K562 (cell line): ENCODE data around the gene SLC29A3. TPM values are rescaled to one million over a fixed set of nuclear protein-coding genes. Genes with fewer than 3 reads are reported as not detected.

Experiments used
- ATAC-seq: fragments of 200-7000 bp; cut with Tn5 transposase; 3 replicates; pipeline ENCODE4 v1.9.1; 2020; ENCODE audit warnings: moderate library complexity
- BruUV-seq: library from RNA; stranded (reverse); fragments of 400-500 nt; replicated peaks from 2 replicates; lab custom pipeline; 2021; lab: Mats Ljungman, UMichigan
- CTCF ChIA-PET: fragments of 300-600 bp; formaldehyde crosslinking; extraction: SDS; loops from one replicate; lab custom pipeline; 2021; ENCODE audit warnings: low intra/inter-chr PET ratio; lab: Yijun Ruan, JAX
- POLR2A ChIA-PET: fragments of 300-600, 350-650 bp; sonication (Branson Sonifier 250); formaldehyde crosslinking; extraction: SDS; loops from one replicate; lab custom pipeline; 2021; ENCODE audit warnings: antibody characterized with exemption, inconsistent platforms; lab: Yijun Ruan, JAX
- DNase-seq, 4 experiments: peaks; one replicate each; pipeline versions ENCODE4 v3.0.0 to v3.0.0-alpha.2; 2011 to 2018; ENCODE audit warnings: low spot score in 3 of 4, mixed read lengths in 3 of 4; ENCODE audit errors: extremely low read depth in 1 of 4
- FAIRE-seq: peaks from 2 replicates; lab custom pipeline; 2011; peaks lifted over from hg19 to GRCh38; lab: Jason Lieb, UNC
- H2AFZ ChIP-seq: 2 replicates; pipeline ENCODE4 v1.6.0; 2011; ENCODE audit warnings: low read depth, low read length, control low read depth, inconsistent platforms
- H3K27ac ChIP-seq: fragments of 200-600 bp; 3 replicates; pipeline ENCODE4 v1.8.0; 2011; ENCODE audit warnings: low read depth, mild to moderate bottlenecking, control low read depth, inconsistent platforms, low read length, moderate library complexity, mixed read lengths; ENCODE audit errors: extremely low read depth
- H3K27me3 ChIP-seq, 2 experiments: fragments of 300-600 bp in 1 of 2; 2 replicates in 1 of 2; 3 replicates in 1 of 2; pipeline versions ENCODE4 v1.6.0 to v1.8.0; 2011; ENCODE audit warnings: inconsistent platforms in 2 of 2, low read length in 2 of 2, mild to moderate bottlenecking in 1 of 2, mixed read lengths in 1 of 2, moderate library complexity in 1 of 2; ENCODE audit not compliant: control insufficient read depth in 2 of 2, insufficient read depth in 2 of 2
- H3K36me3 ChIP-seq: fragments of 300-600 bp; 3 replicates; pipeline ENCODE4 v1.8.0; 2011; ENCODE audit warnings: mild to moderate bottlenecking, low read length, inconsistent platforms; ENCODE audit not compliant: control insufficient read depth, insufficient read depth
- H3K4me1 ChIP-seq, 2 experiments: fragments of 200-600 bp in 1 of 2; replicated peaks in 1 of 2; 2 replicates in 1 of 2; 3 replicates in 1 of 2; pipeline versions ENCODE4 v1.5.1 to v1.8.0; 2011; ENCODE audit warnings: inconsistent platforms in 2 of 2, low read length in 2 of 2, mild to moderate bottlenecking in 1 of 2, mixed read lengths in 1 of 2, moderate library complexity in 1 of 2; ENCODE audit not compliant: control insufficient read depth in 2 of 2, insufficient read depth in 2 of 2
- H3K4me2 ChIP-seq: 2 replicates; pipeline ENCODE4 v1.6.1; 2011; ENCODE audit warnings: low read length, control low read depth, inconsistent platforms, mixed read lengths; ENCODE audit not compliant: insufficient read depth
- H3K4me3 ChIP-seq: fragments of 200-600 bp; sonication (generic), shearing (Covaris generic); 2 replicates; pipeline ENCODE4 v1.5.1; 2016; ENCODE audit warnings: control low read depth, inconsistent platforms
- H3K79me2 ChIP-seq: fragments of 200-600 bp; 3 replicates; pipeline ENCODE4 v1.8.0; 2011; ENCODE audit warnings: low read length, inconsistent platforms; ENCODE audit not compliant: control insufficient read depth, insufficient read depth
- H3K9ac ChIP-seq, 2 experiments: 2 replicates each; pipeline versions ENCODE4 v1.6.0 to v1.6.1; 2011; ENCODE audit warnings: low read depth in 2 of 2, low read length in 2 of 2, control low read depth in 1 of 2, inconsistent platforms in 1 of 2, mild to moderate bottlenecking in 1 of 2, mixed read lengths in 1 of 2; ENCODE audit not compliant: insufficient read depth in 1 of 2
- H3K9me1 ChIP-seq: one replicate; pipeline ENCODE4 v1.6.0; 2011; ENCODE audit warnings: inconsistent platforms, mild to moderate bottlenecking, low read length, moderate library complexity; ENCODE audit not compliant: control insufficient read depth, insufficient read depth
- H3K9me3 ChIP-seq: replicated peaks from 2 replicates; pipeline ENCODE4 v1.5.1; 2011; ENCODE audit warnings: low read depth, low read length, inconsistent platforms; ENCODE audit not compliant: control insufficient read depth, insufficient read depth
- H4K20me1 ChIP-seq: replicated peaks from 2 replicates; pipeline ENCODE4 v1.6.1; 2011; ENCODE audit warnings: low read length, inconsistent platforms, mixed read lengths; ENCODE audit not compliant: control insufficient read depth, insufficient read depth
- ARID1B ChIP-seq: fragments of 450-650 bp; IDR thresholded peaks from 2 replicates; pipeline ENCODE4 v1.6.1; 2016; ENCODE audit warnings: antibody characterized with exemption, mild to moderate bottlenecking, inconsistent platforms
- CTBP1 ChIP-seq: fragments of 450-650 bp; IDR thresholded peaks from 2 replicates; pipeline ENCODE4 v1.6.1; 2016; ENCODE audit warnings: borderline replicate concordance
- DPF2 ChIP-seq: fragments of 450-650 bp; IDR thresholded peaks from 2 replicates; pipeline ENCODE4 v1.6.1; 2016
- EGR1 ChIP-seq: fragments of 450-650 bp; conservative IDR thresholded peaks from 2 replicates; pipeline ENCODE4 v1.6.1; 2017; ENCODE audit warnings: mild to moderate bottlenecking
- MAZ ChIP-seq, 2 experiments: fragments of 450-650 bp in 1 of 2; sonication (generic) in 1 of 2; formaldehyde crosslinking; IDR thresholded peaks in 1 of 2; conservative IDR thresholded peaks in 1 of 2; 2 replicates each; pipeline versions ENCODE4 v1.4.0 to v1.5.0; 2020; ENCODE audit warnings: mild to moderate bottlenecking in 1 of 2, missing genetic modification reagents in 1 of 2
- NR2F6 ChIP-seq: fragments of 450-650 bp; formaldehyde crosslinking; IDR thresholded peaks from 2 replicates; pipeline ENCODE4 v1.4.0; 2020; ENCODE audit warnings: mild to moderate bottlenecking
- SNRNP70 ChIP-seq: fragments of 200-400 bp; formaldehyde crosslinking; optimal IDR thresholded peaks from 2 replicates; pipeline ENCODE3; 2017; ENCODE audit warnings: low read depth, low read length
- TAF7 ChIP-seq: fragments of 450-650 bp; IDR thresholded peaks from 2 replicates; pipeline ENCODE4 v1.6.1; 2016; ENCODE audit warnings: missing genetic modification characterization, missing compliant biosample characterization
- TSHZ1 ChIP-seq: fragments of 250-450 bp; sonication (Bioruptor Pico); IDR thresholded peaks from 2 replicates; pipeline ENCODE4 v1.4.0; 2020; ENCODE audit warnings: mild to moderate bottlenecking, moderate library complexity
- ZNF12 ChIP-seq: sonication (generic); formaldehyde crosslinking; IDR thresholded peaks from 2 replicates; pipeline ENCODE4 v1.4.0; 2020; ENCODE audit warnings: mild to moderate bottlenecking, missing genetic modification reagents
- ZNF395 ChIP-seq: fragments of 200-800 bp; sonication (Bioruptor generic); IDR thresholded peaks from 2 replicates; pipeline ENCODE4 v1.6.1; 2017; ENCODE audit warnings: missing genetic modification characterization, missing compliant biosample characterization
- ZNF740 ChIP-seq, 3 experiments: fragments of 200-800 bp in 1 of 3; sonication (Bioruptor generic) in 1 of 3; sonication (generic) in 1 of 3; formaldehyde crosslinking in 1 of 3; IDR thresholded peaks; 2 replicates each; pipeline versions ENCODE4 v1.6.1 to v1.8.0; 2016 to 2022; ENCODE audit warnings: mild to moderate bottlenecking in 2 of 3, missing compliant biosample characterization in 2 of 3, missing genetic modification characterization in 2 of 3, missing genetic modification reagents in 1 of 3
- WGBS: fragments of 100-300 bp; shearing (Covaris generic); methylation state at CpG from one replicate; pipeline ENCODE4 v1.1.6; 2016; ENCODE audit warnings: low coverage, mixed read lengths; ENCODE audit not compliant: insufficient coverage; ENCODE audit errors: missing lambda C conversion rate; 5-methylcytosine and 5-hydroxymethylcytosine counted together
- in situ Hi-C: fragments of 300-500 bp; cut with MboI; formaldehyde crosslinking; loops from 4 replicates; pipeline ENCODE4 v1.15.0; 2018; ENCODE audit warnings: inconsistent platforms, mixed read lengths
- intact Hi-C: fragments of 100-400 bp; cut with micrococcal nuclease; formaldehyde crosslinking; loops from 2 replicates; pipeline ENCODE4 v1.14.2; 2022
- polyA plus RNA-seq, 8 experiments: library from polyadenylated mRNA; depleted of rRNA in 4 of 8; stranded (reverse) in 5 of 8; unstranded in 3 of 8; fragments of >200 nt; fragmentation: Nextera tagmentation in 2 of 8; fragmentation: Illumina TruSeq in 1 of 8; extraction: Ambion mirVana in 2 of 8; extraction: Trizol in 1 of 8; gene quantifications; 2 replicates each; pipeline versions ENCODE4 v1.2.1 to v1.2.3, GENCODE V29; 2011 to 2014; ENCODE audit warnings: inconsistent platforms in 1 of 8, missing spikeins in 1 of 8
- total RNA-seq, 7 experiments: library from RNA; depleted of rRNA in 6 of 7; stranded (reverse); fragments of >200 nt in 6 of 7; fragmentation: Illumina TruSeq in 2 of 7; extraction: Trizol in 2 of 7; gene quantifications; 2 replicates each; pipeline versions ENCODE4 v1.2.1 to v1.2.3, GENCODE V29; 2011 to 2021; ENCODE audit warnings: low replicate concordance in 1 of 7

SLC29A3 gene
- total and polyA plus RNA-seq, 9 of the 15 experiments (the other 6 are each of a cell fraction or from before 2014, with no cell fraction given), result 2.1 to 10.7 (median 4.6) TPM

GRCh38 chr10:71269301-71270288 lies 49.5 kb upstream of the SLC29A3 start:
- intact Hi-C loops, result no loop called here
- TF ChIP-seq TAF7 (tag) (0 out of 2 replicates have a peak, but pooled peaks have one; percentile 14), ZNF395 (CRISPR knock-in tag) (peak; percentile 55; the same call in 1 of the 2 replicates), MAZ (CRISPR knock-in tag; conservative IDR thresholded peaks at IDR 0.05 in 1 of 2, IDR thresholded peaks at IDR 0.05 in 1 of 2) (peak in 1 of 2 experiments; percentile 35; a peak in 3 of 4 replicates), TSHZ1 (CRISPR knock-in tag) (no peak), DPF2 (peak; percentile 53; the same call in 1 of the 2 replicates), CTBP1 (peak; percentile 78), ZNF12 (CRISPR knock-in tag) (peak; percentile 80; the same call in 1 of the 2 replicates), EGR1 (peak; percentile 41), ARID1B (peak; percentile 56; the same call in 1 of the 2 replicates), NR2F6 (CRISPR knock-in tag) (no peak), SNRNP70 (no peak), ZNF740 (CRISPR knock-in tag; IDR thresholded peaks at IDR 0.05) (peak; percentile 27; the same call in 1 of the 2 replicates), ZNF740 (tag; IDR thresholded peaks at IDR 0.05) (no peak)

More at GRCh38 chr10:71269301-71270288, 49.5 kb upstream of the SLC29A3 start:
- H3K4me3 ChIP-seq, result no peak overlapping the region
- no peaks in the 10 kb centered on the region for H3K79me2 ChIP-seq
- H3K4me2 ChIP-seq, result peak overlapping the region; percentile 23
- H4K20me1 ChIP-seq, result peaks cover 8% of the 10 kb centered on the region; the same call in 1 of the 2 replicates
- no peaks in the 10 kb centered on the region for H3K36me3 ChIP-seq
- peak overlapping the region; percentile 45; the same call in 2 of the 3 replicates for H3K27ac ChIP-seq
- peak overlapping the region in 1 of 2 experiments; percentile 57; a peak in 1 of 4 replicates for H3K9ac ChIP-seq
- FAIRE-seq (peak; percentile 60), ATAC-seq (peak; percentile 52), DNase-seq (peak; percentile 47 to 53 (median 50))
- no peaks in the 10 kb centered on the region for H3K9me1 ChIP-seq
- 0 out of 2 replicates have a peak overlapping the region, but pooled peaks have one; percentile 0 for H2AFZ ChIP-seq
- 17% methylated on average over 11 of the region's 11 CpGs for WGBS
- peaks cover 34 to 42% of the 10 kb centered on the region in 2 experiments for H3K4me1 ChIP-seq
- POLR2A ChIA-PET, result interaction anchor here (0.6 to 2.4 kb wide), 4 partner anchors 9 to 1821 kb away, joined by 3 to 6 read pairs (median 4); no protein-coding TSS in a partner anchor
- in situ Hi-C loops, result no loop called here
- BruUV-seq, result no TSS peak
- CTCF ChIA-PET, result interaction anchor here (0.7 to 1.7 kb wide), 3 partner anchors 16 to 61 kb away, joined by 3 to 4 read pairs (median 4); no protein-coding TSS in a partner anchor
- no peaks in the 10 kb centered on the region for H3K9me3 ChIP-seq
- H3K27me3 ChIP-seq, result no peaks in the 10 kb centered on the region
